Ascending aorta (tissue), 2 donors: ENCODE data around the gene QPCT. TPM values are rescaled to one million over a fixed set of nuclear protein-coding genes. Genes with fewer than 3 reads are reported as not detected.
"Not testable (repeated sequence)": the region's sequence is repeated elsewhere in the genome, so short reads cannot be mapped to it uniquely, and the experiment has no call there.

Source experiments
- DNase-seq, 2 donors: peaks; one replicate each; pipeline ENCODE4 v3.0.0-alpha.2; 2019; ENCODE audit warnings: low spot score in 2 of 2
- H3K27ac ChIP-seq, 2 donors: fragments of 200-600 bp; sonication (generic); one replicate each; pipeline ENCODE4 v1.5.1; 2016 to 2017; ENCODE audit warnings: mild to moderate bottlenecking in 1 of 2
- H3K27me3 ChIP-seq: fragments of 200-600 bp; sonication (generic); one replicate; pipeline ENCODE4 v1.5.1; 2017
- H3K36me3 ChIP-seq, 2 donors: fragments of 200-600 bp; sonication (generic); one replicate each; pipeline ENCODE4 v1.5.1; 2016
- H3K4me1 ChIP-seq, 2 donors: fragments of 200-600 bp; sonication (generic); one replicate each; pipeline ENCODE4 v1.5.1; 2016 to 2017; ENCODE audit warnings: mild to moderate bottlenecking in 1 of 2
- H3K4me3 ChIP-seq, 2 donors: fragments of 200-600 bp; sonication (generic); one replicate each; pipeline ENCODE4 v1.5.1; 2016 to 2017; ENCODE audit warnings: mild to moderate bottlenecking in 1 of 2
- H3K9me3 ChIP-seq, 2 donors: fragments of 200-600 bp; sonication (generic); one replicate each; pipeline ENCODE4 v1.5.1; 2016
- CTCF ChIP-seq, 3 experiments: fragments of 200-600 bp in 2 of 3; fragments of 450-650 bp in 1 of 3; sonication (generic) in 2 of 3; IDR thresholded peaks; one replicate each; pipeline ENCODE4 v1.5.1; 2016 to 2019; ENCODE audit warnings: antibody characterized with exemption in 3 of 3, mild to moderate bottlenecking in 1 of 3, moderate library complexity in 1 of 3
- intact Hi-C: fragments of 100-400 bp; cut with DNase I; formaldehyde crosslinking; loops from one replicate; pipeline ENCODE4 v1.15.1; 2023
- total RNA-seq: library from RNA; depleted of rRNA; stranded (reverse); fragments of >200 nt; gene quantifications from one replicate; pipeline ENCODE4 v1.1.0, GENCODE V29; 2016

Gene QPCT
- total RNA-seq = 1.8 TPM

- no peak for TF ChIP-seq CTCF (IDR thresholded peaks at IDR 0.05)
- Histone ChIP-seq H3K4me1 (peaks cover 3 to 4% of the 10 kb centered on the region in 2 donors), H3K27me3 (no peaks in the 10 kb centered on the region), H3K4me3 (peak within 1 kb of the TSS; percentile 70 to 71), H3K27ac (peak within 1 kb of the TSS in 1 of 2 donors; percentile 18), H3K36me3 (no peaks in the 10 kb centered on the region), H3K9me3 (no peaks in the 10 kb centered on the region)
- peak in 1 of 2 donors; percentile 80 for DNase-seq
- intact Hi-C loops = no loop called here
These were observed at the start of gene QPCT for GRCh38 chr2:37344453-37345361. Gene QPCT, plus strand, starts transcription at chr2:37344630. Its CDS starts 102 bp downstream, at chr2:37344732.

- H3K4me3 ChIP-seq, DNase-seq, H3K9me3 ChIP-seq, H3K27ac ChIP-seq, intact Hi-C loops, H3K27me3 ChIP-seq, H3K36me3 ChIP-seq, H3K4me1 ChIP-seq: not testable (repeated sequence)
These were observed 49.6 kb upstream of the QPCT start for GRCh38 chr2:37294858-37295257.

GRCh38 chr2:37295469-37296073, 48.9 kb upstream of the QPCT start:
- H3K4me3 ChIP-seq = no peak overlapping the region
- H3K4me1 ChIP-seq = no peaks in the 10 kb centered on the region
- no peaks in the 10 kb centered on the region for H3K9me3 ChIP-seq
- intact Hi-C loops = no loop called here
- peaks cover 0 to 3% of the 10 kb centered on the region in 2 donors for H3K36me3 ChIP-seq
- no peak for TF ChIP-seq CTCF (IDR thresholded peaks at IDR 0.05)
- no peaks in the 10 kb centered on the region for H3K27me3 ChIP-seq
- no peak for DNase-seq
- H3K27ac ChIP-seq = no peak overlapping the region

- no peaks in the 10 kb centered on the region for H3K9me3 ChIP-seq
- no peak for DNase-seq
- H3K27ac ChIP-seq = no peak overlapping the region
- TF ChIP-seq CTCF (IDR thresholded peaks at IDR 0.05) = no peak
- H3K36me3 ChIP-seq = no peaks in the 10 kb centered on the region
- intact Hi-C loops = no loop called here
- no peaks in the 10 kb centered on the region for H3K27me3 ChIP-seq
- H3K4me3 ChIP-seq = no peak overlapping the region
- no peaks in the 10 kb centered on the region for H3K4me1 ChIP-seq
These were observed 46.8 kb upstream of the QPCT start for GRCh38 chr2:37297632-37298031.

GRCh38 chr2:37300146-37300545, 44.3 kb upstream of the QPCT start:
- TF ChIP-seq CTCF (IDR thresholded peaks at IDR 0.05) = no peak
- no peak for DNase-seq
- peaks cover 0 to 3% of the 10 kb centered on the region in 2 donors for H3K4me1 ChIP-seq
- no peaks in the 10 kb centered on the region for H3K36me3 ChIP-seq
- no peaks in the 10 kb centered on the region for H3K9me3 ChIP-seq
- no peaks in the 10 kb centered on the region for H3K27me3 ChIP-seq
- H3K4me3 ChIP-seq = no peak overlapping the region
- H3K27ac ChIP-seq = no peak overlapping the region
- intact Hi-C loops = no loop called here

GRCh38 chr2:37300578-37300977, 43.9 kb upstream of the QPCT start:
- Histone ChIP-seq H3K4me3 (no peak overlapping the region), H3K36me3 (no peaks in the 10 kb centered on the region), H3K9me3 (no peaks in the 10 kb centered on the region), H3K27me3 (no peaks in the 10 kb centered on the region), H3K4me1 (peaks cover 0 to 3% of the 10 kb centered on the region in 2 donors), H3K27ac (no peak overlapping the region)
- DNase-seq = no peak
- TF ChIP-seq CTCF (IDR thresholded peaks at IDR 0.05) = no peak
- intact Hi-C loops = no loop called here
